Activated CD8-positive, alpha-beta T cell treated with anti-CD3 and anti-CD28 coated beads, Interleukin-2, amount 10 ng/mL, durations not matched to agents 7 days and 5 days (primary cell): ENCODE results near the gene KRT80. TPM values are rescaled to one million over a fixed set of nuclear protein-coding genes. Genes with fewer than 3 reads are reported as not detected.

Source experiments
- ATAC-seq: fragments of 150-1000 bp; cut with Tn5 transposase; one replicate; pipeline ENCODE4 v1.10.0; 2021; ENCODE audit warnings: moderate library complexity
- CTCF ChIA-PET: fragments of 350-600 bp; sonication (Branson Sonifier 250); formaldehyde crosslinking; loops from one replicate; lab custom pipeline; 2021; ENCODE audit warnings: antibody characterized with exemption; lab: Charles Lee
- POLR2A ChIA-PET: fragments of 350-600 bp; sonication (Branson Sonifier 250); formaldehyde crosslinking; loops from one replicate; lab custom pipeline; 2021; ENCODE audit warnings: antibody characterized with exemption; lab: Charles Lee
- DNase-seq: peaks from one replicate; pipeline ENCODE4 v3.0.0-alpha.2; 2020
- H3K27ac Mint-ChIP-seq: one replicate; pipeline ENCODE4 v1.8.0; 2021; ENCODE audit warnings: mild to moderate bottlenecking, mixed read lengths
- H3K27me3 Mint-ChIP-seq: one replicate; pipeline ENCODE4 v1.8.0; 2021; ENCODE audit warnings: low read depth, mixed read lengths
- H3K36me3 Mint-ChIP-seq: one replicate; pipeline ENCODE4 v1.8.0; 2021; ENCODE audit warnings: low read depth, mixed read lengths
- H3K4me1 Mint-ChIP-seq: one replicate; pipeline ENCODE4 v1.8.0; 2021; ENCODE audit warnings: low read depth, mixed read lengths
- H3K4me3 Mint-ChIP-seq: one replicate; pipeline ENCODE4 v1.8.0; 2021; ENCODE audit warnings: mild to moderate bottlenecking, mixed read lengths
- H3K9me3 Mint-ChIP-seq: one replicate; pipeline ENCODE4 v1.8.0; 2022; ENCODE audit warnings: mixed read lengths; ENCODE audit not compliant: insufficient read depth
- total RNA-seq, 2 experiments: library from RNA; stranded (reverse); gene quantifications; one replicate each; pipeline ENCODE4 v1.2.3, GENCODE V29; 2021

Gene KRT80
- total RNA-seq, 2 experiments from 2014 or later, result not detected

DNA sequence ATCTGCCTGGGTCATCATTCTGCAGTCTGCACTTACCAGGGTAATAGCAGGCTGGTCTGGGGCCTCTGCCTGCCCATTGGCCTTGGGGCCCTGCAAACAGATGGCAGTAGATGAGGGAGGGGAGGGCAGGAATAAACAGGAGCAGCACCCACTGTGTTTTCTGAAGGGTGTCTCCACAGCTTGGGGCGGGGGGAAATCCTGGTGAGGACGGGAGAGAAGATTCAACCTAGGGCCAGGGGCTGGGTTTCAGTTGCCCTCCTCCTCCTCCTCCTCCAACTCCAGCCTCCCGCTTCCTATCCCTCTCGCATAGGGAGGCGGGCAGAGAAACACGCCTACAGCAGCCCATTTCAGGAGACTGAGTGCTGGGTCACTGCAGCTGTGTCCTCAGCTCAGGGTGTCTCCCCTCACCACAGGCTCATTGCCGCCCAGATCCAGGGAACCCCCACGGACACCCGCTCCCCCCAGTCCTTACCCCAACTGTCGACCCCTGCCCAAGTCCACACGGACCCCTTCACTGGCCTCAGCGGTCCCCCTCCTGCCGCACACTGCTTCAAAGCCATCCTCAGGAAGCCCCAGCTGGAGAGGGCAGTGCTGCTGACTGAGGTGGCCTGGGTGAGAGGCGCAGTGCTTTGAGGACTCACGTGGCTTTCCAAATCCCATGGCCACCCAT is 9.1 kb upstream of the KRT80 start:
- Mint-ChIP-seq H3K27me3 (peaks cover 8% of the 10 kb centered on the region), H3K4me1 (no peaks in the 10 kb centered on the region), H3K27ac (no peak overlapping the region), H3K9me3 (no peaks in the 10 kb centered on the region), H3K36me3 (no peaks in the 10 kb centered on the region), H3K4me3 (no peak overlapping the region)
- ChIA-PET CTCF (interaction anchor here (1.0 kb wide), 1 partner anchor 13 kb away, joined by 3 read pairs; no protein-coding TSS in a partner anchor), POLR2A (no interaction called here)
- DNase-seq (no peak), ATAC-seq (no peak)

DNA sequence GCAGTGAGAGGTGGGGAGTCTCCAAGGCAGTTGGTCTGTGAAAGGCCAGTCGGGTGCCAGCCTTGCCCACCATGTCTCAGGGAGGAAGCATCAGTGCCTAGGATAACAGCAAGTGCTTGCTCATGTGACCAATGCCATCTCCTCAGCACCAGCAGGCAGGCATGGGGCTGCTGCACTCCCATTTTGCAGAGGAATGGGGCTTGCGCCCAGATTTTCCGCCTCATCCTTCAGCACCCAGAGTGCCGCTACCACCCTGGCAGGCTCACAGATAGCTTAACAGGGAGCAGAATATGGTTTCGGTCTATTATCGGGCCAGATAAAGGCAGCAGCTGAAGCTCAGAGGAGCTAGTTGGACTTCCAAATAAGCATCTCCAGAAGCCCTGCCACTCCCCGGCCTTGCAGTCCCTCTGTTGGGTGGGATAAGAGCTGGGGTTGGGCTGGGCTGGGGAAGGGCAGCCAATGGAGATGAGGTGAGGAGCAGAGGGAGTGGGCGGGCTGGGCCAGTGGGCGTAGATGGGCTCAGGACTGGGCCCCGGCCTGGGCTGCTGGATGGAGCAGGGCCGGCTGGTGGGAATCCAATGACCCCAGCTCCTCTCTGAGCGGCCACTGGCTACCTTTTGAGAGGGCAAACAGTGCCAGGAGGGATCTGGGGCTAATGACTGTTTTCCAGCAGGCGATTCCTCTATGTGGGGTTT is 8.4 kb upstream of the KRT80 start:
- Mint-ChIP-seq H3K4me1 (no peaks in the 10 kb centered on the region), H3K27me3 (peaks cover 8% of the 10 kb centered on the region), H3K36me3 (no peaks in the 10 kb centered on the region), H3K4me3 (no peak overlapping the region), H3K27ac (no peak overlapping the region), H3K9me3 (no peaks in the 10 kb centered on the region)
- DNase-seq (no peak), ATAC-seq (no peak)
- POLR2A ChIA-PET, result no interaction called here
- CTCF ChIA-PET, result no interaction called here

DNA sequence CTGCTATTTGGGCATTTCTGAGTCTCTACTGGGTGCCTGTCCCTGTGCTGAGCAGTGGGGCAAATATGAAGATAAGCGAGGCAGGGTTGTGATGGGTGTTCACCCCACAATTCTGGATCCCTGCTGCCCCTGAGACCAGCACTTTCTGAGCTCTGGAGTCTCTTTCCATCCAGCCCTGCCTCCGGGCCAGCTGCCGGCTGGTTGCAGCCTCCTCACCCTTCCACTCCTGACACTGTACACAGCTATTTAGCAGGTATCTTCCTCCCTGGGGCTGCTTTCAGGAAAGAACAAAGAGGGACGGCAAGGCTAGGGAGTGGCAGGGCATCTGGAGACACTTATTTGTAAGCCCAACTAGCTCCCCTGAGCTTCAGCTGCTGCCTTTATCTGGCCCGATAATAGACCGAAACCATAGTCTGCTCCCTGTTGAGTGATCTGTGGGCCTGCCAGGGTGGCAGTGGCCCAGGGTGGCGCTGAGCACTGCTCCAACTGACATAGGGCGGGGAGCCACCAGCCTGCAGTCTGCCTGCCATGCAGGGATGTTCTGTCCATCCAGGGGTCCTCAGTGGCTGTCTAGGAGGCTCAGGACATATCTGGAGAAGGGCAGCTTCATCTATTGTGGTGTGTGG is 7.6 kb upstream of the KRT80 start:
- no peak for DNase-seq
- ChIA-PET CTCF (interaction anchor here (1.7 kb wide), 1 partner anchor 22 kb away, joined by 6 read pairs; no protein-coding TSS in a partner anchor), POLR2A (no interaction called here)
- no peak overlapping the region for H3K27ac Mint-ChIP-seq
- H3K4me1 Mint-ChIP-seq, result no peaks in the 10 kb centered on the region
- H3K4me3 Mint-ChIP-seq, result no peak overlapping the region
- H3K9me3 Mint-ChIP-seq, result no peaks in the 10 kb centered on the region
- H3K36me3 Mint-ChIP-seq, result no peaks in the 10 kb centered on the region
- peaks cover 10% of the 10 kb centered on the region for H3K27me3 Mint-ChIP-seq
- no peak for ATAC-seq

DNA sequence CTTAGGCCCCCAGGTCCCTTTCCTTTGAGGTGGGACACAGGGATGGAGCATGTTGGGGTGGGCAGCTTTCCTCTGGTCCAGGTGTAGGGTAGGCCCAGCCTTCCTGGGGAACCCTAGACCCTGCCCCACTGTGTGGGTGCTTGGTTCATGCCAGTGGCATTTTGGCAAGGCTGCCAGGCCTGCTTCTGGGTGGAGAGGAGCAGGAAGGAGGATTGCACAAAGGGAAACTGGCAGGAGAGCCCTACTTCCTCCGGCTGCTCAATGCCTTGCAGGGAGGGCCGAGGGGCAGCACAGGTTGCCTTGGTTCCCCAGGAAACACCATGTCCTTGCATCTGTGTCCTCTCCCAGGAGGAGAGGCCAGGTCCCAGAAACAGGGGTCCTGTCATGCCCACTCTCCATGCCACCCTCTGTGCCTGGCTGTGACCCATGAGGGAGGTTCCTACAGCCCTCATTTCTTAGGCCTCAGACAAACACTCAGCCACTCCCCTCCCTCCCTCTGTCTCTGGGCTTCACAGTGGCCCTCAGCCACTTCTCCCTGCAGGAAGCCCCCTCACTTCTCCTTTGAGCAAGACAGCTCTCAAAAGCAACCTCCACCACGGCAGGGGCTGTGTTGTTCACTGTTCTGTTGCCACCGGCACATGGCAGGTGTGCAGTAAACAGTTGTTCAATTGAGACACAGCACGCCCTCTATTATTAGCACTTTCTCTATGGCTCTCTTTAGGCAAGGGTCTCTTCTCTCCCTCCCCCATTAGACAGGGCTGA is 6.8 kb upstream of the KRT80 start:
- CTCF ChIA-PET, result interaction anchor here (1.7 kb wide), 1 partner anchor 23 kb away, joined by 6 read pairs; no protein-coding TSS in a partner anchor
- Mint-ChIP-seq H3K9me3 (no peaks in the 10 kb centered on the region), H3K4me1 (no peaks in the 10 kb centered on the region), H3K36me3 (no peaks in the 10 kb centered on the region), H3K27me3 (peaks cover 10% of the 10 kb centered on the region), H3K27ac (no peak overlapping the region), H3K4me3 (no peak overlapping the region)
- ATAC-seq, result no peak
- POLR2A ChIA-PET, result no interaction called here
- no peak for DNase-seq

DNA sequence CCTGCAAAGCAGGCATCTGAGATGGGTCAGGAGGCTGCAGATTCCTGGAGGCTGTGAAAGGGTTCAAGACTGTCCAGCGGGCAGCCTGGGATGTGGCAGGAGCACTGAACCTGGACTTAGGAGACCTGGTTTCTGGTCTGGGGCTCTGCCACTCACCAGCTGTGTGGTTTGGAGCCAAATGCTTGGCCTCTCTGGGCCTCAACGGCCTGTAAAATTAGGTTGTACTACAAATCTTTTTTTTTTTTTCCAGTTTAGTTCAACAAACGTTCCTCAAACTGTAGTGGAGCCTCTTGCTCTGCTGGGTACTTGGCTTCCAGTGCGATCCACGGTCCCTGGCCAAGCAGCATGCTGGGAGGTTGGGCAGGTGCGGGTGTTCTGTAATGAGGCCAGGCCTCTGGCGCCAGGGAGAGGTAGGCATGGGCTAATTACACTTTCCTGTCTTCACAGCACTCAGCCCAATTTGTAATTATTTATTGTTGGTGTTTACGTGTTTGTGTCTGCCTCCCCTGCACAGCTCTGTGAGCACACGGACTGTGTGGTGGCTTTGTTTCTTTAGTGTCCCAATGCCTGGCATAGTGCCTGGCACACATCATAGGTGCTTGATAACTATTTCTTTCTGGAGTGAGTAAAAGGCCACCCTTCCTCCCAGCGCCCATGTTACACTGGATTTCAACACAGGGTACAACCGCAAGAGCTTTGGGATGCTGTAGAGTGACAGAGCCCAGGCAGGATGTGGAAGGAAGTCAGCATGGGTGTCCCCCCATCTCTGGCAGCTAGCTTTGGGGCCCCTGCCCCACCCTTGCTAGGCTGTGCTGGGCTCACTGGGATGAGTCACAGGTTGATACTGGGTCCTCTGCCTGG is 5.8 kb upstream of the KRT80 start:
- ATAC-seq (no peak), DNase-seq (no peak)
- no peak overlapping the region for H3K27ac Mint-ChIP-seq
- H3K4me3 Mint-ChIP-seq, result no peak overlapping the region
- no peaks in the 10 kb centered on the region for H3K4me1 Mint-ChIP-seq
- H3K36me3 Mint-ChIP-seq, result no peaks in the 10 kb centered on the region
- CTCF ChIA-PET, result interaction anchor here (1.7 kb wide), 1 partner anchor 24 kb away, joined by 6 read pairs; no protein-coding TSS in a partner anchor
- no peaks in the 10 kb centered on the region for H3K9me3 Mint-ChIP-seq
- POLR2A ChIA-PET, result no interaction called here
- peaks cover 3% of the 10 kb centered on the region for H3K27me3 Mint-ChIP-seq

DNA sequence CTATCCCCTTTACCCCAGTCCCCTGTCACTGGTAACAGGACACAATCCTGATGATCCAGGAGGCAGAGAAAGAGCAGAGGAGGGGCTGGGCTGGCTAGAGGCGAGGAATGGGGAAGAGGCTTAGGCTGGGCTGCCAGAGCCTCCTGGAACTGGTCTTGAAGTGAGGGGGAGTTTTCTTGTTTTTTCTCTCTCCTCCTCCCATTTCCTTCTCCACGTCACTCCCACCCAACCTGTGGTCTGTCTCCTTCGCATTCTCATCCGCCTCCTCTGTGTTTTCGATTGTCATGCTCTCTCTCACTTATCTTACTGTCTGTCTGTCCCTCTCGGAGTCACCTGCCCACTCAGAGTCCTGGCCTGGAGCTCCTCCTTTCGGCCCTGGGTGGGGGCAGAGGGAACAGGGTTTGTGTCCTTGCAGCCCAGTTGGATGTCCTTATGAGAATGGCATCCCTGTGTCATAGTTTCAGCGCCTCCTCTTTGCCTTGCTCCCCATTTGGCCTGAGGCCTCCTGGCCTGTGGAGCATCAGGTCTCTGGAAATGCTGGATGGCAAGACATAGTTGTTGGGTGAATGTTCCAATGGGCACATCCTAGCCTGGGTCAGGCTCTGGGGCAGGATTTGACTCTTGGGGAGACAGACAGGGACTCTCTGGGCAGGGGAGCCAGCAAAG is 3.4 kb upstream of the KRT80 start:
- Mint-ChIP-seq H3K27ac (no peak overlapping the region), H3K4me1 (peaks cover under 1% of the 10 kb centered on the region), H3K9me3 (no peaks in the 10 kb centered on the region), H3K27me3 (peaks cover 9% of the 10 kb centered on the region), H3K36me3 (no peaks in the 10 kb centered on the region), H3K4me3 (no peak overlapping the region)
- ChIA-PET CTCF (no interaction called here), POLR2A (no interaction called here)
- no peak for DNase-seq
- no peak for ATAC-seq

DNA sequence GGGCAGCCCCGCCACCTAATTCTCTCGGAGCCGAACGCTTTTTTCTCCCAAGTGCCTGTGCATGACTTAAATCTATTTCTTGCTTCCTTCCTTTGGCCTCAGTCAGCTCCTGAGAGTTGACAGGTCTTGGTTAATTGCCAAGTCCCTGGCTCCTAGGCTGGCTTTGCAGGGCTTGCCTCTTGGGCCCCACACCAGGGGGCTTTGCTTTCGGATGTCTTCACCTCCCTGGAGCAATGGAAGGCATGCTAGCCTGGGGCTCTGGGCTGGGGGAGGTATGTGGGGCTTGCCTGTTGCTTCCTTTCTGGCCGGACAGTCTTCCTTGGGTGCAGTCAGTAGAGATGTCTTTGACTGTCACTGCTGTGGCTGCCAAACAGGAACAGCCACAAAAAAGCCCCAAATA is 2.2 kb upstream of the KRT80 start:
- POLR2A ChIA-PET, result no interaction called here
- no peaks in the 10 kb centered on the region for H3K9me3 Mint-ChIP-seq
- H3K4me3 Mint-ChIP-seq, result no peak overlapping the region
- no peak for ATAC-seq
- DNase-seq, result no peak
- H3K4me1 Mint-ChIP-seq, result peaks cover 8% of the 10 kb centered on the region
- no peak overlapping the region for H3K27ac Mint-ChIP-seq
- H3K27me3 Mint-ChIP-seq, result peaks cover 12% of the 10 kb centered on the region
- H3K36me3 Mint-ChIP-seq, result no peaks in the 10 kb centered on the region
- CTCF ChIA-PET, result interaction anchor here (1.3 kb wide), 1 partner anchor 67 kb away, joined by 3 read pairs; no protein-coding TSS in a partner anchor

DNA sequence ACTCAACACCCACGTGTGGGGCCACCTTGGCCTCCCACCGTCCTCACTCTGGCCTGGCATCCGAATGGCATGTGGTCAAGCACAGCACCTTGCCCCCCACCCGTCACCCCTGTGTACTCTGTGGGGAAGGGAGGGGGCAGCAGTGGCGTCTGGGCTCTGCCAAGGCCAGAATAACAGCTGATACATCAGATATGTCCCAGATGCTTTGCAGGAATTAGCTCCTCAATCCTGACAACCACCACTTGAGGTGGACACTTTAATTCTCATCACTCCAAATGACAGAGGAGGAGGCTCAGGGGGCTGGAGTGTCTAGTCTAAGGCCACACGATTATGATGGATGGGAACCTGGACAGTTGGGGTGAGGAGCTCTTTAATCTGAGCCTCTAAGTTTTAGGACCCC is 1.7 kb upstream of the KRT80 start:
- POLR2A ChIA-PET, result no interaction called here
- Mint-ChIP-seq H3K27me3 (peaks cover 12% of the 10 kb centered on the region), H3K27ac (no peak overlapping the region), H3K4me1 (peaks cover 8% of the 10 kb centered on the region), H3K4me3 (no peak overlapping the region), H3K9me3 (no peaks in the 10 kb centered on the region), H3K36me3 (no peaks in the 10 kb centered on the region)
- no peak for ATAC-seq
- CTCF ChIA-PET, result interaction anchor here (1.3 to 1.4 kb wide), 2 partner anchors 68 to 86 kb away, joined by 3 to 5 read pairs; no protein-coding TSS in a partner anchor
- no peak for DNase-seq

DNA sequence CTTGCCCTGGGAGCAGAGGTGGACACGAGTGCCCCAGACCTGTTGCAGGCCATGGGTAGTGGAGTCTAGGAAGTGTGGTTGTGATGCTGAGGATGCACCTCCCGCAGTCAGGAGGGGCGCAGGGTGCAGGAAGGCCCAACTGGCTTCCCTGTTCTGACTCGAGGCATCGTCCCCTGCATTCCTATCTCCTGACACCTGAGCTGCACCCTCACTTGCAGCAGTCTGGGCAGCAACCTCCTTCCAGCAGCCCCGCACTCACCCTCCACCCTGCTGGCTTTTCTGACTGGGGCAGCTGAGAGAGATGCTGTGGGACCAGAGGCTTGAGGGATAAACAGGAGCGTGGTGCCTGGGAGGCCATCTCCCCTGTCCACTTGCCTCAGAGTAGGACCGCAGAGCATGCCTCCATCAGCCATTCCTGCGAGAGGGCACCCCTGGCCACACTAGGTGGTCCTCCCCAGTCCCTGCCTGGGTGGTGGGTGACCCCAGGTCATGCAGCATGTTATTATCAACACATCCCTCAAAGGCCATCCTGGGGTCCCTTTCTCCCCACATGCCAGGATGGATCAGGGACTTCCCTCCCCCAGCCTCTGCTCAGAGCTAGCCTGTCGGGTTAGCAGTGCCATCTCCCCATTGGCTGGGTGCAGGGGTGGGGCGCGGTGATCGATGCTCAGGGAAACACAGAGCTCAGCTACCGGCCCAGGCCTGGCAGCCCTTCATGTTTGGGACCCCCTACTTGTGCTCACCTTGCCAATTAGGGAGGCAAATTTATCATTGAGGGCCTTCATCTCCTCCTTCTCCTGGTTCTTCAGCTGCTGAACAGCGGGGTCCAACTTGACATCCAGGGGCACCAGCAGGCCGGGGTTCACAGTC is 719 bp downstream of the KRT80 start:
- Mint-ChIP-seq H3K4me1 (peaks cover 8% of the 10 kb centered on the region), H3K36me3 (no peaks in the 10 kb centered on the region), H3K27ac (no peak overlapping the region), H3K9me3 (no peaks in the 10 kb centered on the region), H3K4me3 (no peak overlapping the region), H3K27me3 (peaks cover 12% of the 10 kb centered on the region)
- no peak for DNase-seq
- ATAC-seq, result no peak
- POLR2A ChIA-PET, result no interaction called here
- CTCF ChIA-PET, result no interaction called here
